ENCODE results near the gene CRELD1. TPM values are rescaled to one million over a fixed set of nuclear protein-coding genes. Genes with fewer than 3 reads are reported as not detected.

The CRELD1 gene
- total and polyA plus RNA-seq, 2 of the 13 experiments (the other 11 are each of a cell fraction or from before 2014, with no cell fraction given) = 27.1 to 61.9 TPM

DNA sequence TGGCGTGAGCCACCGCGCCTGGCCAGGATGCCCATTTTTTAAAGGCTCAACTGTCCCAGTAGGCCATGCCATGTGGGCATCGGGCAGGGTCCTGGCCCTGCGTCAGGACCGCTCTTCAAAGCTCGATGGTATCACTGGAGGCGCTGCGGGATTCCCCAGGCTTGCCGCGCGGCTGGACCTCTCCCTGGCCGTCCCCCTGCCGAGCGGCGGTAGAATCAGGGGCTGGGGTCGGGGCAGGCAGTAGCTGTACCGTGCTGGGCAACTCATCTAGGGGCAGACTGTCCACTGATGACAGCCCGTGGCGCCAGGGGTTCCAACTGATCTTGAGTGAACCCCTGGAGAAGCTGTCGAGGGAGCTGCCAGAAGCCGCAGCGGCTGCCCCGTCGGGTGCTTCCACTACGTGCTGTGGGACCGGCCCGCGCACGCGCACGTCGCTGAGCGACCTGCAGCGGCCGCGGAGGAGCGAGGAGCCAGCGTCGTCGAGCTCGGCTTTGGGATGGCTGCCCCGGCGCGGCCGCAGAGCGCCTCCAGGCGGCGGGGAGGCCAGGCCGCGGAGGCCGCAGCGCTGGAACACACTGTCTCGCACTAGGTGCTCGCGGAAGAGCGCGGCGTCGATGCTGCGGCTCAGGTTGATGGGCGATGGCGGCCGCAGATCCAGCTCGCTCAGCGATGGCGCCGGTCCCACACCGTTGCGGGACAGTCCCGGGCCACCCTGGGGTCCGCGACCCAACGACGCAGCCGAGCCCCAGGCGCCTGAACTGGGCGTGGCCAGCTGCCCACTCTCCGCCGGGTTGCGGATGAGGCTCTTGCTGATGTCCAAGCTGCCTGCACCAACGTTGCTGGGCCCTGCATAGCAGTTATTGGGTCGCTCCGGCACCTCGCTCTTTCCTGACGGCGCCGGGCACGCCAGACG, 12.7 kb downstream of the CRELD1 start (continued):
- TF ChIP-seq, protein P1, sequence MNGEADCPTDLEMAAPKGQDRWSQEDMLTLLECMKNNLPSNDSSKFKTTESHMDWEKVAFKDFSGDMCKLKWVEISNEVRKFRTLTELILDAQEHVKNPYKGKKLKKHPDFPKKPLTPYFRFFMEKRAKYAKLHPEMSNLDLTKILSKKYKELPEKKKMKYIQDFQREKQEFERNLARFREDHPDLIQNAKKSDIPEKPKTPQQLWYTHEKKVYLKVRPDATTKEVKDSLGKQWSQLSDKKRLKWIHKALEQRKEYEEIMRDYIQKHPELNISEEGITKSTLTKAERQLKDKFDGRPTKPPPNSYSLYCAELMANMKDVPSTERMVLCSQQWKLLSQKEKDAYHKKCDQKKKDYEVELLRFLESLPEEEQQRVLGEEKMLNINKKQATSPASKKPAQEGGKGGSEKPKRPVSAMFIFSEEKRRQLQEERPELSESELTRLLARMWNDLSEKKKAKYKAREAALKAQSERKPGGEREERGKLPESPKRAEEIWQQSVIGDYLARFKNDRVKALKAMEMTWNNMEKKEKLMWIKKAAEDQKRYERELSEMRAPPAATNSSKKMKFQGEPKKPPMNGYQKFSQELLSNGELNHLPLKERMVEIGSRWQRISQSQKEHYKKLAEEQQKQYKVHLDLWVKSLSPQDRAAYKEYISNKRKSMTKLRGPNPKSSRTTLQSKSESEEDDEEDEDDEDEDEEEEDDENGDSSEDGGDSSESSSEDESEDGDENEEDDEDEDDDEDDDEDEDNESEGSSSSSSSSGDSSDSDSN (CRISPR knock-in tag; IDR thresholded peaks at IDR 0.05) = peak; percentile 83
- TF ChIP-seq ZC3H4 (CRISPR knock-in tag; IDR thresholded peaks at IDR 0.05; ENCODE audit: borderline replicate concordance) (0 out of 2 replicates have a peak, but pooled peaks have one; percentile 8), ZNF263 (CRISPR knock-in tag; IDR thresholded peaks at IDR 0.05) (no peak; the same call in none of the 2 replicates), RARA (CRISPR knock-in tag; IDR thresholded peaks at IDR 0.05) (no peak; the same call in 1 of the 2 replicates), ZNF225 (CRISPR knock-in tag; IDR thresholded peaks at IDR 0.05) (0 out of 2 replicates have a peak, but pooled peaks have one; percentile 19), ZNF432 (CRISPR knock-in tag; IDR thresholded peaks at IDR 0.05; ENCODE audit: borderline replicate concordance) (peak; percentile 84; the same call in 1 of the 2 replicates), KLF6 (CRISPR knock-in tag; IDR thresholded peaks at IDR 0.05) (no peak), ZNF3 (CRISPR knock-in tag; IDR thresholded peaks at IDR 0.05) (no peak), TCF7L2 (IDR thresholded peaks at IDR 0.05; ENCODE audit: low read depth, low read length) (no peak), ZMYM2 (CRISPR knock-in tag; IDR thresholded peaks at IDR 0.05) (no peak; the same call in 1 of the 2 replicates), ZNF570 (CRISPR knock-in tag; IDR thresholded peaks at IDR 0.05; ENCODE audit: borderline replicate concordance) (no peak), YY1 (IDR thresholded peaks at IDR 0.05; ENCODE audit: insufficient read depth, insufficient replicate concordance, low read depth, low read length) (peak; percentile 88), GFI1 (CRISPR knock-in tag; IDR thresholded peaks at IDR 0.05; ENCODE audit: borderline replicate concordance) (peak; percentile 73; the same call in 1 of the 2 replicates), ZNF460 (CRISPR knock-in tag; IDR thresholded peaks at IDR 0.05; ENCODE audit: borderline replicate concordance) (no peak), SMARCC2 (IDR thresholded peaks at IDR 0.05) (no peak), DNMT1 (CRISPR knock-in tag; IDR thresholded peaks at IDR 0.05) (peak; percentile 36; the same call in 1 of the 2 replicates)
- TF ChIP-seq, protein P2, sequence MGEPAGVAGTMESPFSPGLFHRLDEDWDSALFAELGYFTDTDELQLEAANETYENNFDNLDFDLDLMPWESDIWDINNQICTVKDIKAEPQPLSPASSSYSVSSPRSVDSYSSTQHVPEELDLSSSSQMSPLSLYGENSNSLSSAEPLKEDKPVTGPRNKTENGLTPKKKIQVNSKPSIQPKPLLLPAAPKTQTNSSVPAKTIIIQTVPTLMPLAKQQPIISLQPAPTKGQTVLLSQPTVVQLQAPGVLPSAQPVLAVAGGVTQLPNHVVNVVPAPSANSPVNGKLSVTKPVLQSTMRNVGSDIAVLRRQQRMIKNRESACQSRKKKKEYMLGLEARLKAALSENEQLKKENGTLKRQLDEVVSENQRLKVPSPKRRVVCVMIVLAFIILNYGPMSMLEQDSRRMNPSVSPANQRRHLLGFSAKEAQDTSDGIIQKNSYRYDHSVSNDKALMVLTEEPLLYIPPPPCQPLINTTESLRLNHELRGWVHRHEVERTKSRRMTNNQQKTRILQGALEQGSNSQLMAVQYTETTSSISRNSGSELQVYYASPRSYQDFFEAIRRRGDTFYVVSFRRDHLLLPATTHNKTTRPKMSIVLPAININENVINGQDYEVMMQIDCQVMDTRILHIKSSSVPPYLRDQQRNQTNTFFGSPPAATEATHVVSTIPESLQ (CRISPR knock-in tag; conservative IDR thresholded peaks at IDR 0.05) = no peak
- TF ChIP-seq, protein P3, sequence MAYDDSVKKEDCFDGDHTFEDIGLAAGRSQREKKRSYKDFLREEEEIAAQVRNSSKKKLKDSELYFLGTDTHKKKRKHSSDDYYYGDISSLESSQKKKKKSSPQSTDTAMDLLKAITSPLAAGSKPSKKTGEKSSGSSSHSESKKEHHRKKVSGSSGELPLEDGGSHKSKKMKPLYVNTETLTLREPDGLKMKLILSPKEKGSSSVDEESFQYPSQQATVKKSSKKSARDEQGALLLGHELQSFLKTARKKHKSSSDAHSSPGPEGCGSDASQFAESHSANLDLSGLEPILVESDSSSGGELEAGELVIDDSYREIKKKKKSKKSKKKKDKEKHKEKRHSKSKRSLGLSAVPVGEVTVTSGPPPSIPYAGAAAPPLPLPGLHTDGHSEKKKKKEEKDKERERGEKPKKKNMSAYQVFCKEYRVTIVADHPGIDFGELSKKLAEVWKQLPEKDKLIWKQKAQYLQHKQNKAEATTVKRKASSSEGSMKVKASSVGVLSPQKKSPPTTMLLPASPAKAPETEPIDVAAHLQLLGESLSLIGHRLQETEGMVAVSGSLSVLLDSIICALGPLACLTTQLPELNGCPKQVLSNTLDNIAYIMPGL (CRISPR knock-in tag; IDR thresholded peaks at IDR 0.05; ENCODE audit: borderline replicate concordance in 1 of 2, low read depth in 1 of 2) = peak; percentile 93 to 97
- TF ChIP-seq, protein P4, sequence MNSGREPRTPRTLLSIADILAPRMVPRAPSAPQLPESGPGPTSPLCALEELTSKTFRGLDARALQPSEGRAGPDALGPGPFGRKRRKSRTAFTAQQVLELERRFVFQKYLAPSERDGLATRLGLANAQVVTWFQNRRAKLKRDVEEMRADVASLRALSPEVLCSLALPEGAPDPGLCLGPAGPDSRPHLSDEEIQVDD (CRISPR knock-in tag; IDR thresholded peaks at IDR 0.05; ENCODE audit: borderline replicate concordance) = no peak
- TF ChIP-seq, protein P5, sequence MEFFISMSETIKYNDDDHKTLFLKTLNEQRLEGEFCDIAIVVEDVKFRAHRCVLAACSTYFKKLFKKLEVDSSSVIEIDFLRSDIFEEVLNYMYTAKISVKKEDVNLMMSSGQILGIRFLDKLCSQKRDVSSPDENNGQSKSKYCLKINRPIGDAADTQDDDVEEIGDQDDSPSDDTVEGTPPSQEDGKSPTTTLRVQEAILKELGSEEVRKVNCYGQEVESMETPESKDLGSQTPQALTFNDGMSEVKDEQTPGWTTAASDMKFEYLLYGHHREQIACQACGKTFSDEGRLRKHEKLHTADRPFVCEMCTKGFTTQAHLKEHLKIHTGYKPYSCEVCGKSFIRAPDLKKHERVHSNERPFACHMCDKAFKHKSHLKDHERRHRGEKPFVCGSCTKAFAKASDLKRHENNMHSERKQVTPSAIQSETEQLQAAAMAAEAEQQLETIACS (CRISPR knock-in tag; IDR thresholded peaks at IDR 0.05) = peak; percentile 87
